ENCODE measurements around the gene KCNK17.

- TF ChIP-seq CTCF (conservative IDR thresholded peaks at IDR 0.05 in 1 of 2, IDR thresholded peaks at IDR 0.05 in 1 of 2; ENCODE audit: extremely low read depth in 1 of 2, insufficient read depth in 1 of 2, low read depth in 1 of 2, low read length in 2 of 2) (no peak), EZH2 (IDR thresholded peaks at IDR 0.05; ENCODE audit: borderline replicate concordance, low read length) (no peak)
Observed at GRCh38 chr6:39282774-39283173, 31.4 kb downstream of the KCNK17 start.

Measured in mammary epithelial cell (primary cell).